H1 (cell line): ENCODE results near the gene RMP24.

Source experiments
- BRCA1 ChIP-seq: IDR thresholded peaks from 2 replicates; pipeline ENCODE4 v1.6.1; 2012; ENCODE audit warnings: low read depth, low read length, improper control_type of control experiment
- CBX8 ChIP-seq: fragments of 300-800, 300-1000 bp; sonication (generic); IDR thresholded peaks from 2 replicates; pipeline ENCODE4 v1.7.1; 2016; ENCODE audit warnings: low read depth, low read length, borderline replicate concordance
- CHD1 ChIP-seq: IDR thresholded peaks from 2 replicates; pipeline ENCODE4 v1.6.1; 2012; ENCODE audit warnings: low read depth, low read length, improper control_type of control experiment
- EP300 ChIP-seq, 2 experiments: IDR thresholded peaks; 1 replicate in 1 of 2; 2 replicates in 1 of 2; pipeline ENCODE4 v1.6.1; 2011 to 2012; ENCODE audit warnings: low read depth in 2 of 2, low read length in 2 of 2, mild to moderate bottlenecking in 2 of 2, borderline replicate concordance in 1 of 2, inconsistent platforms in 1 of 2, moderate library complexity in 1 of 2
- HDAC2 ChIP-seq, 2 experiments: fragments of 300-600 bp in 1 of 2; sonication (generic) in 1 of 2; IDR thresholded peaks; 2 replicates each; pipeline ENCODE4 v1.6.1; 2011 to 2012; ENCODE audit warnings: low read depth in 2 of 2, low read length in 2 of 2, mild to moderate bottlenecking in 2 of 2, moderate library complexity in 2 of 2, borderline replicate concordance in 1 of 2, inconsistent platforms in 1 of 2
- KDM1A ChIP-seq: fragments of 200-600, 300-600 bp; sonication (generic); IDR thresholded peaks from 2 replicates; pipeline ENCODE4 v1.7.1; 2016; ENCODE audit warnings: mild to moderate bottlenecking, low read length, borderline replicate concordance
- POLR2A ChIP-seq, 2 experiments: IDR thresholded peaks; 1 replicate in 1 of 2; 2 replicates in 1 of 2; pipeline ENCODE4 v1.6.1; 2011; ENCODE audit warnings: low read depth in 2 of 2, low read length in 2 of 2, mild to moderate bottlenecking in 2 of 2; ENCODE audit errors: control extremely low read depth in 1 of 2
- SIRT6 ChIP-seq: IDR thresholded peaks from one replicate; pipeline ENCODE4 v1.7.1; 2012; ENCODE audit warnings: low read length, inconsistent platforms
- SIX5 ChIP-seq: IDR thresholded peaks from 2 replicates; pipeline ENCODE4 v1.6.1; 2011; ENCODE audit warnings: mild to moderate bottlenecking, low read depth, low read length
- TF ChIP-seq, protein P1 (sequence below): fragments of 300-600 bp; sonication (generic); IDR thresholded peaks from 2 replicates; pipeline ENCODE4 v1.7.1; 2012; ENCODE audit warnings: low read length, moderate library complexity, mild to moderate bottlenecking, inconsistent platforms; ENCODE audit not compliant: insufficient replicate concordance

RMP24 gene

DNA sequence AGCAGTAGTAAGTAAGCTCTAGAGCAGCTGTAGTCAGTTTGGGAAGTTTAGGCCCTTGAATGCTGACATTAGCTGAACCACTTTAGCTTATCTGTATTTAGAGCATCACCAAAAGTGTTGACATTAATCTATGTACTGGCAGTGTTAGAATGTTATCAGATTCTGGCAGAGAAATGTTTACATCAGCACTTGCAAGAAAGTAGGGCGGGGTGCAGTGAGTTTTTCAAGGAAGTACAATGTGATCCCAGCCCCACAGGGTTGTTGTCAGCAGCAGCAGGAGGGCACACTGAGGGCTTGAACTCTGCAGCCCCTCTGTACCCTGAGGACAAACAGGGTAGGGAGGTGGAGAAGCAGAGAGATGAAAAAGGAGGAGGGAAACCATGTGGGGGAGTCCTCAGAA, 35.5 kb upstream of the RMP24 start (continued):
- TF ChIP-seq, protein P1, sequence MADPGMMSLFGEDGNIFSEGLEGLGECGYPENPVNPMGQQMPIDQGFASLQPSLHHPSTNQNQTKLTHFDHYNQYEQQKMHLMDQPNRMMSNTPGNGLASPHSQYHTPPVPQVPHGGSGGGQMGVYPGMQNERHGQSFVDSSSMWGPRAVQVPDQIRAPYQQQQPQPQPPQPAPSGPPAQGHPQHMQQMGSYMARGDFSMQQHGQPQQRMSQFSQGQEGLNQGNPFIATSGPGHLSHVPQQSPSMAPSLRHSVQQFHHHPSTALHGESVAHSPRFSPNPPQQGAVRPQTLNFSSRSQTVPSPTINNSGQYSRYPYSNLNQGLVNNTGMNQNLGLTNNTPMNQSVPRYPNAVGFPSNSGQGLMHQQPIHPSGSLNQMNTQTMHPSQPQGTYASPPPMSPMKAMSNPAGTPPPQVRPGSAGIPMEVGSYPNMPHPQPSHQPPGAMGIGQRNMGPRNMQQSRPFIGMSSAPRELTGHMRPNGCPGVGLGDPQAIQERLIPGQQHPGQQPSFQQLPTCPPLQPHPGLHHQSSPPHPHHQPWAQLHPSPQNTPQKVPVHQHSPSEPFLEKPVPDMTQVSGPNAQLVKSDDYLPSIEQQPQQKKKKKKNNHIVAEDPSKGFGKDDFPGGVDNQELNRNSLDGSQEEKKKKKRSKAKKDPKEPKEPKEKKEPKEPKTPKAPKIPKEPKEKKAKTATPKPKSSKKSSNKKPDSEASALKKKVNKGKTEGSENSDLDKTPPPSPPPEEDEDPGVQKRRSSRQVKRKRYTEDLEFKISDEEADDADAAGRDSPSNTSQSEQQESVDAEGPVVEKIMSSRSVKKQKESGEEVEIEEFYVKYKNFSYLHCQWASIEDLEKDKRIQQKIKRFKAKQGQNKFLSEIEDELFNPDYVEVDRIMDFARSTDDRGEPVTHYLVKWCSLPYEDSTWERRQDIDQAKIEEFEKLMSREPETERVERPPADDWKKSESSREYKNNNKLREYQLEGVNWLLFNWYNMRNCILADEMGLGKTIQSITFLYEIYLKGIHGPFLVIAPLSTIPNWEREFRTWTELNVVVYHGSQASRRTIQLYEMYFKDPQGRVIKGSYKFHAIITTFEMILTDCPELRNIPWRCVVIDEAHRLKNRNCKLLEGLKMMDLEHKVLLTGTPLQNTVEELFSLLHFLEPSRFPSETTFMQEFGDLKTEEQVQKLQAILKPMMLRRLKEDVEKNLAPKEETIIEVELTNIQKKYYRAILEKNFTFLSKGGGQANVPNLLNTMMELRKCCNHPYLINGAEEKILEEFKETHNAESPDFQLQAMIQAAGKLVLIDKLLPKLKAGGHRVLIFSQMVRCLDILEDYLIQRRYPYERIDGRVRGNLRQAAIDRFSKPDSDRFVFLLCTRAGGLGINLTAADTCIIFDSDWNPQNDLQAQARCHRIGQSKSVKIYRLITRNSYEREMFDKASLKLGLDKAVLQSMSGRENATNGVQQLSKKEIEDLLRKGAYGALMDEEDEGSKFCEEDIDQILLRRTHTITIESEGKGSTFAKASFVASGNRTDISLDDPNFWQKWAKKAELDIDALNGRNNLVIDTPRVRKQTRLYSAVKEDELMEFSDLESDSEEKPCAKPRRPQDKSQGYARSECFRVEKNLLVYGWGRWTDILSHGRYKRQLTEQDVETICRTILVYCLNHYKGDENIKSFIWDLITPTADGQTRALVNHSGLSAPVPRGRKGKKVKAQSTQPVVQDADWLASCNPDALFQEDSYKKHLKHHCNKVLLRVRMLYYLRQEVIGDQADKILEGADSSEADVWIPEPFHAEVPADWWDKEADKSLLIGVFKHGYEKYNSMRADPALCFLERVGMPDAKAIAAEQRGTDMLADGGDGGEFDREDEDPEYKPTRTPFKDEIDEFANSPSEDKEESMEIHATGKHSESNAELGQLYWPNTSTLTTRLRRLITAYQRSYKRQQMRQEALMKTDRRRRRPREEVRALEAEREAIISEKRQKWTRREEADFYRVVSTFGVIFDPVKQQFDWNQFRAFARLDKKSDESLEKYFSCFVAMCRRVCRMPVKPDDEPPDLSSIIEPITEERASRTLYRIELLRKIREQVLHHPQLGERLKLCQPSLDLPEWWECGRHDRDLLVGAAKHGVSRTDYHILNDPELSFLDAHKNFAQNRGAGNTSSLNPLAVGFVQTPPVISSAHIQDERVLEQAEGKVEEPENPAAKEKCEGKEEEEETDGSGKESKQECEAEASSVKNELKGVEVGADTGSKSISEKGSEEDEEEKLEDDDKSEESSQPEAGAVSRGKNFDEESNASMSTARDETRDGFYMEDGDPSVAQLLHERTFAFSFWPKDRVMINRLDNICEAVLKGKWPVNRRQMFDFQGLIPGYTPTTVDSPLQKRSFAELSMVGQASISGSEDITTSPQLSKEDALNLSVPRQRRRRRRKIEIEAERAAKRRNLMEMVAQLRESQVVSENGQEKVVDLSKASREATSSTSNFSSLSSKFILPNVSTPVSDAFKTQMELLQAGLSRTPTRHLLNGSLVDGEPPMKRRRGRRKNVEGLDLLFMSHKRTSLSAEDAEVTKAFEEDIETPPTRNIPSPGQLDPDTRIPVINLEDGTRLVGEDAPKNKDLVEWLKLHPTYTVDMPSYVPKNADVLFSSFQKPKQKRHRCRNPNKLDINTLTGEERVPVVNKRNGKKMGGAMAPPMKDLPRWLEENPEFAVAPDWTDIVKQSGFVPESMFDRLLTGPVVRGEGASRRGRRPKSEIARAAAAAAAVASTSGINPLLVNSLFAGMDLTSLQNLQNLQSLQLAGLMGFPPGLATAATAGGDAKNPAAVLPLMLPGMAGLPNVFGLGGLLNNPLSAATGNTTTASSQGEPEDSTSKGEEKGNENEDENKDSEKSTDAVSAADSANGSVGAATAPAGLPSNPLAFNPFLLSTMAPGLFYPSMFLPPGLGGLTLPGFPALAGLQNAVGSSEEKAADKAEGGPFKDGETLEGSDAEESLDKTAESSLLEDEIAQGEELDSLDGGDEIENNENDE, result no peak
- TF ChIP-seq EP300 (IDR thresholded peaks at IDR 0.05; ENCODE audit: borderline replicate concordance in 1 of 2, low read depth in 2 of 2, low read length in 2 of 2) (no peak), HDAC2 (IDR thresholded peaks at IDR 0.05; ENCODE audit: borderline replicate concordance in 1 of 2, low read depth in 2 of 2, low read length in 2 of 2) (no peak), POLR2A (IDR thresholded peaks at IDR 0.05; ENCODE audit: control extremely low read depth in 1 of 2, low read depth in 2 of 2, low read length in 2 of 2) (no peak), BRCA1 (no peak), CBX8 (no peak), SIRT6 (no peak), SIX5 (no peak), CHD1 (no peak), KDM1A (no peak; the same call in 1 of the 2 replicates)
- TF ChIP-seq, all 59 proteins: peak for 0
